ENCODE data around the gene SEC63.

The SEC63 gene

DNA sequence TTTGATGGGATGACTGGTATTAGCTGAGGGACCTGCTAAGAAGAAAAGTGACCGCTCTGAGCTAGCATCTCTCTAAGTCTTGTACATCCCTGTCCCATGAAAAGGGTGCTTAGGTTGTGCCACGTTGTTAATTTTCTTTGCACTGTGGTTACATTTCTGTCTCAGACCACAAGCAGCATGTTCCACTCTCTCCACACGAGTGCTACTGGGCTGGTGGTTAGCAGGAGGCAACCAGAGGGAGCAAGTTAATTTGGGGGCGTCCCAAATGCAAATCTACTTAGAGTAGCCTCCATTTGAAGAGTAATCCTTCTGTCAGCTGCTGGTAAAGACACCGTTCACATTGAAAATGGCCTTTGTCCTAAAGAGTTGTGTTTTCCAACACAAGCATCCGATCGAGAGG is 130.5 kb downstream of the SEC63 start:
- no peak for DNase-seq
- Histone ChIP-seq H3K27ac (ENCODE audit: insufficient read depth, low read length, poor library complexity, severe bottlenecking) (no peak overlapping the region), H3K27me3 (replicated peaks; ENCODE audit: control insufficient read depth, insufficient read depth, low read length, poor library complexity, severe bottlenecking) (no peaks in the 10 kb centered on the region), H3K9me3 (ENCODE audit: control insufficient read depth, low read length) (no peaks in the 10 kb centered on the region), H3K36me3 (ENCODE audit: control insufficient read depth, insufficient read depth, low read length) (no peaks in the 10 kb centered on the region), H3K4me1 (ENCODE audit: control insufficient read depth, insufficient read depth, low read length, poor library complexity, severe bottlenecking) (peaks cover 14% of the 10 kb centered on the region), H3K4me3 (ENCODE audit: insufficient read depth, low read depth, low read length, poor library complexity, severe bottlenecking) (no peak overlapping the region)

GRCh38 chr6:107823047-107823557 is 134.9 kb downstream of the SEC63 start:
- H3K36me3 ChIP-seq (ENCODE audit: control insufficient read depth, insufficient read depth, low read length): no peaks in the 10 kb centered on the region
- peaks cover 43% of the 10 kb centered on the region for H3K4me1 ChIP-seq (ENCODE audit: control insufficient read depth, insufficient read depth, low read length, poor library complexity, severe bottlenecking)
- H3K4me3 ChIP-seq (ENCODE audit: insufficient read depth, low read depth, low read length, poor library complexity, severe bottlenecking): peak overlapping the region; percentile 58
- peak; percentile 12 to 32 (median 27) for DNase-seq
- H3K9me3 ChIP-seq (ENCODE audit: control insufficient read depth, low read length): no peaks in the 10 kb centered on the region
- no peaks in the 10 kb centered on the region for H3K27me3 ChIP-seq (replicated peaks; ENCODE audit: control insufficient read depth, insufficient read depth, low read length, poor library complexity, severe bottlenecking)
- peak overlapping the region; percentile 95 for H3K27ac ChIP-seq (ENCODE audit: insufficient read depth, low read length, poor library complexity, severe bottlenecking)

DNA sequence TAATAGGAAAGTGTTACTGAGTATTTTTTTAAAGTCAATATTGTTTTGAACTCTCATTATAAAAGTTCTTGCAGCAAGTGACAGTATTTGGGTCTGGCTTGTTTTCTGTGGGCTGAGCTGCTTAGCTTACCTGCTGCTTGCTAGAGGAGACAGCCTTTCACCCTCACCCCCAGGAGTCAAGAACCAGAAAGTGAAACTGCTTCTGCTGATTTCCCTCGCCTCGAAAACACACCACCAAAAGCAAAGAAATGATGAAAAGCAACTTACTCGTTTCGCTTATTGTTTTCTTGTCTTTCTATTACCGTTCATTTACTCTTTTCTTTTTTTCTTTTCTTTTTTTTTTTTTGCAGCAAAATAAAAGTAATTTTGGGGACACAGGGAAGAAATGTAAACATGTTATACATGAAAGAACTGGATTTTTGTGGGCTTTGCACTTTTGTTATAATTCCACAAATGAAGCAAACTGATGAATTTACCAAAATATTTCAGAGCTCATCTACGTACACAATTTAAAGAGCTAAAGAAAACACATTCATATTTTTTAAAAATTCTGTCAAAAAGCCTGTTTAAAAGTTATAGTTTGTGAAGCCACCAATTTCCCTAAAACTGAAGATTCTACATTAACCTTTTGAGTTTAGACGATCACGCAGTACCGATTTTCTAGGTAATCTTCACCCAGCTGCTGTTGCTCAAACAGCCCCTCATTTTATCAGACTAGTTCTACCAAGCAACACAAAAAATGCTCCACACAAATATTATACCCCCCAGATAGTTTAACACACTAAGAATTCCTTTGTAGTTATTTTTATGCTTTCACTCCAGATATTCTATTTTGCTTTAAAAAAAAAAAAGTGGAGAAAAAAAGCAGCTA is 135.6 kb downstream of the SEC63 start:
- Histone ChIP-seq H3K4me1 (ENCODE audit: control insufficient read depth, insufficient read depth, low read length, poor library complexity, severe bottlenecking) (peaks cover 43% of the 10 kb centered on the region), H3K9me3 (ENCODE audit: control insufficient read depth, low read length) (no peaks in the 10 kb centered on the region), H3K27ac (ENCODE audit: insufficient read depth, low read length, poor library complexity, severe bottlenecking) (peak overlapping the region; percentile 95), H3K36me3 (ENCODE audit: control insufficient read depth, insufficient read depth, low read length) (no peaks in the 10 kb centered on the region), H3K27me3 (replicated peaks; ENCODE audit: control insufficient read depth, insufficient read depth, low read length, poor library complexity, severe bottlenecking) (no peaks in the 10 kb centered on the region), H3K4me3 (ENCODE audit: insufficient read depth, low read depth, low read length, poor library complexity, severe bottlenecking) (peak overlapping the region; percentile 58)
- peak; percentile 30 to 35 (median 34) for DNase-seq

GRCh38 chr6:107821591-107821990 is 136.4 kb downstream of the SEC63 start:
- no peak for DNase-seq
- Histone ChIP-seq H3K9me3 (ENCODE audit: control insufficient read depth, low read length) (no peaks in the 10 kb centered on the region), H3K4me1 (ENCODE audit: control insufficient read depth, insufficient read depth, low read length, poor library complexity, severe bottlenecking) (peaks cover 46% of the 10 kb centered on the region), H3K4me3 (ENCODE audit: insufficient read depth, low read depth, low read length, poor library complexity, severe bottlenecking) (peak overlapping the region; percentile 58), H3K27ac (ENCODE audit: insufficient read depth, low read length, poor library complexity, severe bottlenecking) (peak overlapping the region; percentile 95), H3K36me3 (ENCODE audit: control insufficient read depth, insufficient read depth, low read length) (peaks cover 5% of the 10 kb centered on the region), H3K27me3 (replicated peaks; ENCODE audit: control insufficient read depth, insufficient read depth, low read length, poor library complexity, severe bottlenecking) (no peaks in the 10 kb centered on the region)

DNA sequence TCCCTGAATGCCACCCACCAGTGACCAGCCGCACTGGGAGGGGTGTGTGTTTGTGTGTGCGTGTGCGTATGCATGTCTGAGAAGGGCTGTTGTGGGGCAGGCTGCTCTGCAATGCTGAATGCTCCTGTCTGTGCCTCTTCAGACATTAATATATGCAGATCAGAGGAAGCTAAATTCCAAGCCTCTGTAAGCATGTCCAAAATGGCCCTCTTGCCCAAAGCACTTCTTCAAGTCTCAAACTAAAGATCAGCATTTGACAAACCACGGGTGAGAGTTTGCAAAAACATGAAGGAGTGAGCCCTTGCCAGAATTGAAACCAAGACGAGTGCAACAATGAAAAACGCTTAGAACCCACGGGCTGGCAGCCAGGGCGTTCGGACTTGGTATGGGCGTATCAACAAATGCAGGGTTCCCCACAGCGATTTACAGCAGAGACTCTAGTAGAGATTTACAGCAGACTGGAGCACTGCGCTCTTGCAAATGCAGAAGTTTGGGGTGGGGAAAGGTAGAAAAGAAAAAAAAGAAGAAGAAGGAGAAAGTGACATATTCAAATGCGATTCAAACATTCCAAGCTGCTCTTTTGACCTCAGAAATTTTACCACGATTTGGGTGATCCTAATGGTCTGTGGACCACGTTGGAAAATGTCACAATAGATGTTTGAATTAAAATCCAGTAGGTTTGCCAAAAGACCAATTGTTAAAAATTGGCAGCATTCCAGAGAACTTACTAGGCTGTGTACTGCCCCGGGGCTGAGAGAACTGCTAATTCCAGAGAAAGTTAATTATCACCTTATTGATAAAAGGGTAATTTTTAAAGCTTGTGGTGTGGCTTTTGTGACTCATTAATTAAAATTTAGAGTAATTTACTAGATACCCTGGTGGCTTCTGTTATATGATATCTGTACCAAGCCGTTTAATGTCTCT is 137.4 kb downstream of the SEC63 start:
- H3K4me3 ChIP-seq (ENCODE audit: insufficient read depth, low read depth, low read length, poor library complexity, severe bottlenecking): peak overlapping the region; percentile 58
- H3K36me3 ChIP-seq (ENCODE audit: control insufficient read depth, insufficient read depth, low read length): peaks cover 5% of the 10 kb centered on the region
- peak overlapping the region; percentile 95 for H3K27ac ChIP-seq (ENCODE audit: insufficient read depth, low read length, poor library complexity, severe bottlenecking)
- DNase-seq: no peak
- H3K4me1 ChIP-seq (ENCODE audit: control insufficient read depth, insufficient read depth, low read length, poor library complexity, severe bottlenecking): peaks cover 48% of the 10 kb centered on the region
- H3K27me3 ChIP-seq (replicated peaks; ENCODE audit: control insufficient read depth, insufficient read depth, low read length, poor library complexity, severe bottlenecking): no peaks in the 10 kb centered on the region
- H3K9me3 ChIP-seq (ENCODE audit: control insufficient read depth, low read length): no peaks in the 10 kb centered on the region

GRCh38 chr6:107819964-107820337 is 138.1 kb downstream of the SEC63 start:
- Histone ChIP-seq H3K27me3 (replicated peaks; ENCODE audit: control insufficient read depth, insufficient read depth, low read length, poor library complexity, severe bottlenecking) (no peaks in the 10 kb centered on the region), H3K4me1 (ENCODE audit: control insufficient read depth, insufficient read depth, low read length, poor library complexity, severe bottlenecking) (peaks cover 44% of the 10 kb centered on the region), H3K9me3 (ENCODE audit: control insufficient read depth, low read length) (no peaks in the 10 kb centered on the region), H3K27ac (ENCODE audit: insufficient read depth, low read length, poor library complexity, severe bottlenecking) (peak overlapping the region; percentile 95), H3K36me3 (ENCODE audit: control insufficient read depth, insufficient read depth, low read length) (peaks cover 5% of the 10 kb centered on the region), H3K4me3 (ENCODE audit: insufficient read depth, low read depth, low read length, poor library complexity, severe bottlenecking) (peak overlapping the region; percentile 58)
- peak in 1 of 3 donors; percentile 27 for DNase-seq

DNA sequence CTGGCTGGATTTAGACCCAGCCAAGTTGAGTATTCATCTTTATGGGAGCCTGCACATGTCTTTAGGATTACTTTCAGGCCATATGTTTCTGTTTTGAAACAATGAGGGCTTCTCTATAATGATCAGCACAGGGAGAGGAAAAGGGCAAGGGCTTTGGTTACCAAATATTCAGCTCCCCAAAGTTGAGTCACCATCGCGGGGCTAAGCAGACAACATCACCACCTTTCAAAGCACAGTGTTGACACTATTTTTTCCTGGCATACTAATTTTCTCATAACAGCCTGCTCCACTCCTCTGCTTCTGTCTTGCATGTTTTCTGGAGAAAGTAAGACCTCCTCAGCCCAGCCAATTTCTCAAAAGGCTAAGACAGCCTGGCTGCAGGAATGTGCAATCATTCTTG is 138.8 kb downstream of the SEC63 start:
- no peaks in the 10 kb centered on the region for H3K27me3 ChIP-seq (replicated peaks; ENCODE audit: control insufficient read depth, insufficient read depth, low read length, poor library complexity, severe bottlenecking)
- H3K4me1 ChIP-seq (ENCODE audit: control insufficient read depth, insufficient read depth, low read length, poor library complexity, severe bottlenecking): peaks cover 40% of the 10 kb centered on the region
- peaks cover 6% of the 10 kb centered on the region for H3K36me3 ChIP-seq (ENCODE audit: control insufficient read depth, insufficient read depth, low read length)
- DNase-seq: no peak
- H3K4me3 ChIP-seq (ENCODE audit: insufficient read depth, low read depth, low read length, poor library complexity, severe bottlenecking): no peak overlapping the region
- peak overlapping the region; percentile 95 for H3K27ac ChIP-seq (ENCODE audit: insufficient read depth, low read length, poor library complexity, severe bottlenecking)
- H3K9me3 ChIP-seq (ENCODE audit: control insufficient read depth, low read length): no peaks in the 10 kb centered on the region

DNA sequence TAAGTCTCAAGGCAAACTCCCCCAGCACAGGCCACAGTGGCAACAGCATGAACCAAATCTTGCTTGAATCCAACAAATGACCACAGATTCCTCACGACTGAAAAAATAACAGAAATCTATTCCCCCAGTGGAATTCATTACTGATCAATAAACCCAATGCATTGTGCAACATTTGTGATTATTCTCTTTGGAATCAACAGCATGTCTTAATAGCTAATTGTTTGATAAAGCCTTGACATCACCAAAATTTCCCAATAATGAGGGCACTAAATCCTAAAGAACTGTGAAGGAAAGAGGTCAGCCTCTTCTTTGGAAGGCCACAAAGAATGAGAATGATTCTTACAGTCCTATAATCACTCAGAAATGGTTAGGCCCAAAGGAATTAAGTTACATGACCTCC is 139.7 kb downstream of the SEC63 start:
- no peaks in the 10 kb centered on the region for H3K9me3 ChIP-seq (ENCODE audit: control insufficient read depth, low read length)
- H3K36me3 ChIP-seq (ENCODE audit: control insufficient read depth, insufficient read depth, low read length): peaks cover 14% of the 10 kb centered on the region
- no peak overlapping the region for H3K27ac ChIP-seq (ENCODE audit: insufficient read depth, low read length, poor library complexity, severe bottlenecking)
- no peaks in the 10 kb centered on the region for H3K27me3 ChIP-seq (replicated peaks; ENCODE audit: control insufficient read depth, insufficient read depth, low read length, poor library complexity, severe bottlenecking)
- H3K4me1 ChIP-seq (ENCODE audit: control insufficient read depth, insufficient read depth, low read length, poor library complexity, severe bottlenecking): peaks cover 38% of the 10 kb centered on the region
- H3K4me3 ChIP-seq (ENCODE audit: insufficient read depth, low read depth, low read length, poor library complexity, severe bottlenecking): no peak overlapping the region
- DNase-seq: no peak

- no peak for DNase-seq
- Histone ChIP-seq H3K27ac (ENCODE audit: insufficient read depth, low read length, poor library complexity, severe bottlenecking) (no peak overlapping the region), H3K4me3 (ENCODE audit: insufficient read depth, low read depth, low read length, poor library complexity, severe bottlenecking) (no peak overlapping the region), H3K9me3 (ENCODE audit: control insufficient read depth, low read length) (no peaks in the 10 kb centered on the region), H3K4me1 (ENCODE audit: control insufficient read depth, insufficient read depth, low read length, poor library complexity, severe bottlenecking) (peaks cover 36% of the 10 kb centered on the region), H3K36me3 (ENCODE audit: control insufficient read depth, insufficient read depth, low read length) (peaks cover 14% of the 10 kb centered on the region), H3K27me3 (replicated peaks; ENCODE audit: control insufficient read depth, insufficient read depth, low read length, poor library complexity, severe bottlenecking) (no peaks in the 10 kb centered on the region)
These were observed 140.2 kb downstream of the SEC63 start for GRCh38 chr6:107817784-107818183.
